Mesendoderm (in vitro differentiated cells): ENCODE data around the gene LPAR4.
"Not testable (repeated sequence)": the region's sequence is repeated elsewhere in the genome, so short reads cannot be mapped to it uniquely, and the experiment has no call there.

Experiments
- DNase-seq: peaks from one replicate; pipeline ENCODE4 v3.0.0; 2013
- H2AK5ac ChIP-seq: 2 replicates; pipeline ENCODE4 v1.6.1; 2013; ENCODE audit warnings: low read length, inconsistent platforms
- H2BK120ac ChIP-seq: 2 replicates; pipeline ENCODE4 v1.6.1; 2013; ENCODE audit warnings: low read depth, mild to moderate bottlenecking, low read length, moderate library complexity, mixed read lengths
- H2BK15ac ChIP-seq: replicated peaks from 2 replicates; pipeline ENCODE4 v1.6.1; 2013; ENCODE audit warnings: low read depth, mild to moderate bottlenecking, moderate library complexity
- H2BK5ac ChIP-seq: 2 replicates; pipeline ENCODE4 v1.6.1; 2013; ENCODE audit warnings: low read length, inconsistent platforms
- H3K18ac ChIP-seq: 2 replicates; pipeline ENCODE4 v1.6.1; 2013; ENCODE audit warnings: mild to moderate bottlenecking, low read length, mixed read lengths
- H3K23ac ChIP-seq: one replicate; pipeline ENCODE4 v1.6.1; 2013; ENCODE audit warnings: low read length
- H3K27ac ChIP-seq: 2 replicates; pipeline ENCODE4 v1.5.1; 2013; ENCODE audit warnings: low read depth, mild to moderate bottlenecking, inconsistent platforms, low read length, moderate library complexity
- H3K27me3 ChIP-seq: 2 replicates; pipeline ENCODE4 v1.6.1; 2013; ENCODE audit warnings: low read length, control low read depth, mild to moderate bottlenecking, inconsistent platforms; ENCODE audit not compliant: insufficient read depth, poor library complexity
- H3K36me3 ChIP-seq: 2 replicates; pipeline ENCODE4 v1.6.1; 2013; ENCODE audit warnings: low read length, inconsistent platforms; ENCODE audit not compliant: control insufficient read depth, insufficient read depth
- H3K4ac ChIP-seq: one replicate; pipeline ENCODE4 v1.6.1; 2013; ENCODE audit warnings: low read depth, mild to moderate bottlenecking, low read length, moderate library complexity
- H3K4me1 ChIP-seq: 2 replicates; pipeline ENCODE4 v1.6.1; 2013; ENCODE audit warnings: low read depth, low read length, inconsistent platforms; ENCODE audit not compliant: control insufficient read depth
- H3K4me2 ChIP-seq: 2 replicates; pipeline ENCODE4 v1.6.1; 2013; ENCODE audit warnings: low read length
- H3K4me3 ChIP-seq: 2 replicates; pipeline ENCODE4 v1.5.1; 2013; ENCODE audit warnings: mild to moderate bottlenecking, low read length
- H3K56ac ChIP-seq: one replicate; pipeline ENCODE4 v1.6.1; 2013; ENCODE audit warnings: low read length
- H3K79me1 ChIP-seq: 2 replicates; pipeline ENCODE4 v1.6.1; 2013; ENCODE audit warnings: low read length, inconsistent platforms
- H3K79me2 ChIP-seq: 2 replicates; pipeline ENCODE4 v1.6.1; 2013; ENCODE audit warnings: mild to moderate bottlenecking, low read length; ENCODE audit not compliant: control insufficient read depth, insufficient read depth
- H3K9ac ChIP-seq: 2 replicates; pipeline ENCODE4 v1.6.1; 2013; ENCODE audit warnings: low read length, inconsistent platforms
- H4K5ac ChIP-seq: one replicate; pipeline ENCODE4 v1.6.1; 2013; ENCODE audit warnings: low read length
- H4K8ac ChIP-seq: one replicate; pipeline ENCODE4 v1.6.1; 2013; ENCODE audit warnings: low read depth, mild to moderate bottlenecking, control low read depth, low read length, moderate library complexity
- WGBS: extraction: QIAGEN DNeasy Blood & Tissue Kit; methylation state at CpG from one replicate; pipeline ENCODE4 v1.1.7; 2013; ENCODE audit warnings: low lambda C conversion rate, missing lambda C conversion rate; ENCODE audit not compliant: insufficient coverage; ENCODE audit errors: extremely low coverage; 5-methylcytosine and 5-hydroxymethylcytosine counted together

Gene LPAR4

DNA sequence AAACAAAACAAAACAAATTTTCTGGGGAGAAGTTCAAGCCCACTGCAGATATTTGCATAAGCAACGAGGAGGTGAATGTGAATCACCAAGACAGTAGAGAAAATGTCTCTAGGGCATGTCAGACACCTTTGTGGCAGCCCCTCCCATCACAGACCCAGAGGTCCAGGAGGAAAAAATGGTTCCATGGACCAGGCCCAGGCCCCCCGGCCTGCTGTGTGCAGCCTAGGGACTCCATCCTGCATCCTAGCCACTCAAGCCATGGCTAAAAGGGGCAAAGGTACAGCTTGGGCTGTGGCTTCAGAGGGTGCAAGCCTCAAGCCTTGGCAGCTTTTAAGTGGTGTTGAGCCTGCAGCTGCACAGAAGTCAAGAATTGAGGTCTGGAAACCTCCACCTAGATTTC, 54.0 kb downstream of the LPAR4 start:
- H3K79me1 ChIP-seq, result no peaks in the 10 kb centered on the region
- no peak overlapping the region for H4K8ac ChIP-seq
- H3K27ac ChIP-seq, result no peak overlapping the region
- H2BK120ac ChIP-seq, result no peak overlapping the region
- H3K4ac ChIP-seq, result no peak overlapping the region
- no peak overlapping the region for H3K56ac ChIP-seq
- no peak overlapping the region for H3K4me3 ChIP-seq
- WGBS, result no CpG with 5 or more reads among the region's 2 CpGs
- H3K79me2 ChIP-seq, result no peaks in the 10 kb centered on the region
- no peak overlapping the region for H3K4me2 ChIP-seq
- no peaks in the 10 kb centered on the region for H3K4me1 ChIP-seq
- H3K27me3 ChIP-seq, result no peaks in the 10 kb centered on the region
- H3K9ac ChIP-seq, result no peak overlapping the region
- no peak overlapping the region for H3K18ac ChIP-seq
- no peak overlapping the region for H2BK15ac ChIP-seq
- no peak overlapping the region for H2BK5ac ChIP-seq
- no peak overlapping the region for H3K23ac ChIP-seq
- DNase-seq, result no peak
- no peaks in the 10 kb centered on the region for H3K36me3 ChIP-seq
- H4K5ac ChIP-seq, result no peak overlapping the region
- H2AK5ac ChIP-seq, result no peak overlapping the region

DNA sequence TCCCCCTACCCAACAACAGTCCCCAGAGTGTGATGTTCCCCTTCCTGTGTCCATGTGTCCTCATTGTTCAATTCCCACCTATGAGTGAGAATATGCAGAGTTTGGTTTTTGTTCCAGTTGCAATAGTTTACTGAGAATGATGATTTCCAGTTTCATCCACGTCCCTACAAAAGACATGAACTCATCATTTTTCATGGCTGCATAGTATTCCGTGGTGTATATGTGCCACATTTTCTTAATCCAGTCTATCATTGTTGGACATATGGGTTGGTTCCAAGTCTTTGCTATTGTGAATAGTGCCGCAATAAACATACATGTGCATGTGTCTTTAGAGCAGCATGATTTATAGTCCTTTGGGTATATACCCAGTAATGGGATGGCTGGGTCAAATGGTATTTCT, 55.0 kb downstream of the LPAR4 start:
- H3K27ac ChIP-seq, H3K4me3 ChIP-seq, H3K4me2 ChIP-seq, DNase-seq, H3K27me3 ChIP-seq, H3K79me2 ChIP-seq, H3K23ac ChIP-seq, H2BK5ac ChIP-seq, H3K9ac ChIP-seq, H4K8ac ChIP-seq, H3K56ac ChIP-seq, H4K5ac ChIP-seq, H3K18ac ChIP-seq, H3K4ac ChIP-seq, H3K36me3 ChIP-seq, H3K4me1 ChIP-seq, H3K79me1 ChIP-seq, H2AK5ac ChIP-seq, H2BK15ac ChIP-seq, H2BK120ac ChIP-seq: not testable (repeated sequence)
- no CpG with 5 or more reads among the region's 3 CpGs for WGBS
